Measurements from ENCODE around the gene TLCD1.
"Not testable (repeated sequence)": the region's sequence is repeated elsewhere in the genome, so short reads cannot be mapped to it uniquely, and the experiment has no call there.

GRCh38 chr17:28720997-28721329 lies 5.1 kb downstream of the TLCD1 start:
- not testable (repeated sequence) for TF ChIP-seq CTCF (IDR thresholded peaks at IDR 0.05 in 8 of 11, conservative IDR thresholded peaks at IDR 0.05 in 3 of 11); POLR2A (IDR thresholded peaks at IDR 0.05)

All from spleen (tissue), 7 donors.